Neuronal stem cell (in vitro differentiated cells): ENCODE data around the gene EYS.
"Not testable (repeated sequence)": the region's sequence is repeated elsewhere in the genome, so short reads cannot be mapped to it uniquely, and the experiment has no call there.

ENCODE experiments used
- DNase-seq: peaks from one replicate; pipeline ENCODE4 v3.0.0-alpha.2; 2013; ENCODE audit warnings: low spot score
- H2AFZ ChIP-seq: one replicate; pipeline ENCODE4 v1.6.1; 2013; ENCODE audit warnings: mild to moderate bottlenecking, low read length, inconsistent platforms
- H2AK5ac ChIP-seq: 2 replicates; pipeline ENCODE4 v1.6.1; 2013; ENCODE audit warnings: low read depth, mild to moderate bottlenecking, inconsistent platforms, low read length, moderate library complexity, mixed read lengths
- H2BK120ac ChIP-seq: 2 replicates; pipeline ENCODE4 v1.6.1; 2013; ENCODE audit warnings: low read depth, mild to moderate bottlenecking, inconsistent platforms, low read length, moderate library complexity, mixed read lengths
- H2BK12ac ChIP-seq: one replicate; pipeline ENCODE4 v1.6.1; 2013; ENCODE audit warnings: low read length, inconsistent platforms
- H2BK15ac ChIP-seq: 2 replicates; pipeline ENCODE4 v1.6.1; 2013; ENCODE audit warnings: mild to moderate bottlenecking, low read length, inconsistent platforms, mixed read lengths
- H2BK5ac ChIP-seq: one replicate; pipeline ENCODE4 v1.6.1; 2013; ENCODE audit warnings: inconsistent platforms, mild to moderate bottlenecking, low read length, moderate library complexity
- H3K14ac ChIP-seq: one replicate; pipeline ENCODE4 v1.6.1; 2013; ENCODE audit warnings: low read length, inconsistent platforms
- H3K18ac ChIP-seq: 2 replicates; pipeline ENCODE4 v1.6.1; 2013; ENCODE audit warnings: low read length, inconsistent platforms
- H3K23ac ChIP-seq: 2 replicates; pipeline ENCODE4 v1.6.1; 2013; ENCODE audit warnings: low read depth, mild to moderate bottlenecking, mixed read lengths, low read length, inconsistent platforms; ENCODE audit not compliant: poor library complexity
- H3K27ac ChIP-seq: replicated peaks from 3 replicates; pipeline ENCODE4 v1.5.1; 2013; ENCODE audit warnings: low read length, inconsistent platforms
- H3K27me3 ChIP-seq, 3 experiments: 2 replicates each; pipeline ENCODE4 v1.6.1; 2013; ENCODE audit warnings: low read length in 3 of 3, mild to moderate bottlenecking in 2 of 3, inconsistent platforms in 1 of 3, low read depth in 1 of 3, mixed read lengths in 1 of 3, moderate library complexity in 1 of 3; ENCODE audit not compliant: control insufficient read depth in 3 of 3, insufficient read depth in 3 of 3
- H3K36me3 ChIP-seq, 2 donors: replicated peaks in 1 of 2; 2 replicates each; pipeline ENCODE4 v1.6.1; 2013; ENCODE audit warnings: low read length in 2 of 2; ENCODE audit not compliant: control insufficient read depth in 2 of 2, insufficient read depth in 2 of 2
- H3K4ac ChIP-seq: 2 replicates; pipeline ENCODE4 v1.6.1; 2013; ENCODE audit warnings: inconsistent platforms, mild to moderate bottlenecking, low read length, moderate library complexity
- H3K4me1 ChIP-seq, 2 donors: 1 replicate in 1 of 2; 2 replicates in 1 of 2; pipeline ENCODE4 v1.6.1; 2013; ENCODE audit warnings: low read length in 2 of 2, low read depth in 1 of 2; ENCODE audit not compliant: control insufficient read depth in 2 of 2, insufficient read depth in 1 of 2
- H3K4me2 ChIP-seq: one replicate; pipeline ENCODE4 v1.6.1; 2013; ENCODE audit warnings: mild to moderate bottlenecking, low read length, inconsistent platforms; ENCODE audit not compliant: insufficient read depth, poor library complexity, severe bottlenecking
- H3K4me3 ChIP-seq, 2 donors: 2 replicates each; pipeline ENCODE4 v1.5.1; 2013; ENCODE audit warnings: low read length in 2 of 2, mild to moderate bottlenecking in 2 of 2, inconsistent platforms in 1 of 2, moderate library complexity in 1 of 2
- H3K79me1 ChIP-seq: one replicate; pipeline ENCODE4 v1.6.1; 2013; ENCODE audit warnings: low read depth, mild to moderate bottlenecking, inconsistent platforms, low read length, moderate library complexity
- H3K9ac ChIP-seq: one replicate; pipeline ENCODE4 v1.6.1; 2013; ENCODE audit warnings: mild to moderate bottlenecking, low read depth, low read length, inconsistent platforms; ENCODE audit not compliant: poor library complexity
- H3K9me3 ChIP-seq, 2 donors: replicated peaks in 1 of 2; 2 replicates each; pipeline versions ENCODE3 to v1.6.1; 2013; ENCODE audit warnings: low read length in 2 of 2, mild to moderate bottlenecking in 2 of 2, inconsistent platforms in 1 of 2, low read depth in 1 of 2, mixed read lengths in 1 of 2, moderate library complexity in 1 of 2; ENCODE audit not compliant: control insufficient read depth in 2 of 2, insufficient read depth in 1 of 2
- H4K8ac ChIP-seq: one replicate; pipeline ENCODE4 v1.6.1; 2013; ENCODE audit warnings: low read depth, mild to moderate bottlenecking, inconsistent platforms, low read length, moderate library complexity
- H4K91ac ChIP-seq: one replicate; pipeline ENCODE4 v1.6.1; 2013; ENCODE audit warnings: low read length, low read depth, mild to moderate bottlenecking, inconsistent platforms; ENCODE audit not compliant: poor library complexity
- WGBS, 2 donors: extraction: QIAGEN DNeasy Blood & Tissue Kit; methylation state at CpG; one replicate each; pipeline ENCODE4 v1.1.7; 2013; ENCODE audit warnings: missing lambda C conversion rate in 2 of 2, mixed read lengths in 1 of 2; ENCODE audit not compliant: insufficient read length in 2 of 2, insufficient replicate concordance in 1 of 2; ENCODE audit errors: extremely low coverage in 2 of 2; 5-methylcytosine and 5-hydroxymethylcytosine counted together

Gene EYS

GRCh38 chr6:63802606-63803206 lies 1904.3 kb downstream of the EYS start:
- H3K9me3 ChIP-seq, result no peaks in the 10 kb centered on the region
- no peaks in the 10 kb centered on the region for H3K4me1 ChIP-seq
- no peak overlapping the region for H3K27ac ChIP-seq
- H4K8ac ChIP-seq, result no peak overlapping the region
- H3K9ac ChIP-seq, result no peak overlapping the region
- H4K91ac ChIP-seq, result no peak overlapping the region
- H3K36me3 ChIP-seq, result no peaks in the 10 kb centered on the region
- no peak overlapping the region for H2BK120ac ChIP-seq
- no peak overlapping the region for H3K4me3 ChIP-seq
- WGBS, 2 donors, result 100% methylated on average over 1 of the region's 2 CpGs; no CpG with 5 or more reads in 1 of the 2 donors
- H3K18ac ChIP-seq, result no peak overlapping the region
- H3K23ac ChIP-seq, result no peak overlapping the region
- H3K4ac ChIP-seq, result no peak overlapping the region
- H2AK5ac ChIP-seq, result no peak overlapping the region
- H2BK12ac ChIP-seq, result no peak overlapping the region
- H3K79me1 ChIP-seq, result peaks cover 2% of the 10 kb centered on the region
- H2BK5ac ChIP-seq, result no peak overlapping the region
- no peak overlapping the region for H3K4me2 ChIP-seq
- no peak overlapping the region for H2AFZ ChIP-seq
- no peak for DNase-seq
- H2BK15ac ChIP-seq, result no peak overlapping the region
- no peak overlapping the region for H3K14ac ChIP-seq
- no peaks in the 10 kb centered on the region for H3K27me3 ChIP-seq

- not testable (repeated sequence) for H3K27me3 ChIP-seq, H3K27ac ChIP-seq, H3K9ac ChIP-seq, H3K18ac ChIP-seq, DNase-seq, H4K8ac ChIP-seq, H3K9me3 ChIP-seq, H3K36me3 ChIP-seq, H3K4me2 ChIP-seq, H2AFZ ChIP-seq, H3K4me3 ChIP-seq, H3K4me1 ChIP-seq, H2BK5ac ChIP-seq, H2BK12ac ChIP-seq, H4K91ac ChIP-seq, H3K79me1 ChIP-seq, H2AK5ac ChIP-seq, H3K23ac ChIP-seq, H2BK15ac ChIP-seq, H3K4ac ChIP-seq, H2BK120ac ChIP-seq, H3K14ac ChIP-seq
- no CpG with 5 or more reads among the region's 7 CpGs for whole genome bisulfite sequencing, 2 donors
Measured at GRCh38 chr6:63800386-63800785, 1906.6 kb downstream of the EYS start.

GRCh38 chr6:63799813-63800212 lies 1907.2 kb downstream of the EYS start:
- H3K27me3 ChIP-seq, result no peaks in the 10 kb centered on the region
- no peak overlapping the region for H2BK5ac ChIP-seq
- no peak overlapping the region for H3K4ac ChIP-seq
- no peaks in the 10 kb centered on the region for H3K36me3 ChIP-seq
- H3K9ac ChIP-seq, result no peak overlapping the region
- no peaks in the 10 kb centered on the region for H3K9me3 ChIP-seq
- no peak overlapping the region for H4K91ac ChIP-seq
- no peak overlapping the region for H4K8ac ChIP-seq
- no peak overlapping the region for H3K27ac ChIP-seq
- no peak for DNase-seq
- H3K23ac ChIP-seq, result no peak overlapping the region
- H2BK120ac ChIP-seq, result no peak overlapping the region
- H2BK15ac ChIP-seq, result no peak overlapping the region
- H2AK5ac ChIP-seq, result no peak overlapping the region
- no peak overlapping the region for H2BK12ac ChIP-seq
- no peak overlapping the region for H2AFZ ChIP-seq
- no peak overlapping the region for H3K14ac ChIP-seq
- no peak overlapping the region for H3K18ac ChIP-seq
- no peaks in the 10 kb centered on the region for H3K4me1 ChIP-seq
- H3K4me3 ChIP-seq, result no peak overlapping the region
- no peak overlapping the region for H3K4me2 ChIP-seq
- no CpG with 5 or more reads among the region's 9 CpGs for WGBS, 2 donors
- peaks cover 2% of the 10 kb centered on the region for H3K79me1 ChIP-seq

- Histone ChIP-seq H3K27ac (no peak overlapping the region), H3K27me3 (no peaks in the 10 kb centered on the region), H3K4ac (no peak overlapping the region), H2BK15ac (no peak overlapping the region), H3K14ac (no peak overlapping the region), H2BK12ac (no peak overlapping the region), H4K8ac (no peak overlapping the region), H2BK5ac (no peak overlapping the region), H3K18ac (no peak overlapping the region), H3K4me3 (no peak overlapping the region), H3K4me2 (no peak overlapping the region), H4K91ac (no peak overlapping the region), H3K4me1 (no peaks in the 10 kb centered on the region), H3K23ac (no peak overlapping the region), H3K9ac (no peak overlapping the region), H2AK5ac (no peak overlapping the region), H3K79me1 (peaks cover under 1% of the 10 kb centered on the region), H3K36me3 (no peaks in the 10 kb centered on the region), H2AFZ (no peak overlapping the region), H3K9me3 (no peaks in the 10 kb centered on the region), H2BK120ac (no peak overlapping the region)
- no CpG with 5 or more reads among the region's 1 CpG for WGBS, 2 donors
- no peak for DNase-seq
Measured at GRCh38 chr6:63799313-63799712, 1907.7 kb downstream of the EYS start.
